Activated T-helper 17 cell treated with anti-CD3 and anti-CD28 coated beads, Interleukin-2, amount 50 U/mL, for 72 hours (primary cell): Measurements from ENCODE around the gene CTU1. TPM values are rescaled to one million over a fixed set of nuclear protein-coding genes. Genes with fewer than 3 reads are reported as not detected.

ENCODE experiments used
- ATAC-seq: fragments of 150-1000 bp; cut with Tn5 transposase; replicated peaks from 2 replicates; pipeline ENCODE4 v1.10.0; 2021; ENCODE audit warnings: mild to moderate bottlenecking, moderate library complexity
- H3K27ac Mint-ChIP-seq: one replicate; pipeline ENCODE4 v1.8.0; 2022; ENCODE audit warnings: mixed read lengths
- H3K27me3 Mint-ChIP-seq: one replicate; pipeline ENCODE4 v1.8.0; 2022; ENCODE audit warnings: mixed read lengths
- H3K36me3 Mint-ChIP-seq: one replicate; pipeline ENCODE4 v1.8.0; 2022; ENCODE audit warnings: low read depth, mild to moderate bottlenecking, mixed read lengths
- H3K4me1 Mint-ChIP-seq: one replicate; pipeline ENCODE4 v1.8.0; 2022; ENCODE audit warnings: mixed read lengths
- H3K4me3 Mint-ChIP-seq: one replicate; pipeline ENCODE4 v1.8.0; 2022; ENCODE audit warnings: mild to moderate bottlenecking, mixed read lengths
- H3K9me3 Mint-ChIP-seq: one replicate; pipeline ENCODE4 v1.8.0; 2022; ENCODE audit warnings: mixed read lengths
- total RNA-seq, 2 donors: library from RNA; stranded (reverse); gene quantifications; one replicate each; pipeline ENCODE4 v1.2.3, GENCODE V29; 2022

CTU1 gene
- total RNA-seq, 2 donors from 2014 or later, result 7.0 to 9.7 TPM

- Mint-ChIP-seq H3K27me3 (no peaks in the 10 kb centered on the region), H3K9me3 (peaks cover 3% of the 10 kb centered on the region), H3K4me3 (peak overlapping the region; percentile 63), H3K27ac (peak overlapping the region; percentile 70), H3K4me1 (peaks cover 19% of the 10 kb centered on the region), H3K36me3 (no peaks in the 10 kb centered on the region)
- no peak for ATAC-seq
Measured at GRCh38 chr19:51124216-51124615, 16.0 kb upstream of the CTU1 start.

- H3K4me3 Mint-ChIP-seq, result peak overlapping the region; percentile 63
- H3K4me1 Mint-ChIP-seq, result peaks cover 18% of the 10 kb centered on the region
- H3K27ac Mint-ChIP-seq, result peak overlapping the region; percentile 70
- H3K36me3 Mint-ChIP-seq, result no peaks in the 10 kb centered on the region
- peaks cover 3% of the 10 kb centered on the region for H3K9me3 Mint-ChIP-seq
- no peaks in the 10 kb centered on the region for H3K27me3 Mint-ChIP-seq
- no peak for ATAC-seq
Measured at GRCh38 chr19:51123802-51124201, 15.6 kb upstream of the CTU1 start.

- Mint-ChIP-seq H3K27ac (peak overlapping the region; percentile 70), H3K36me3 (no peaks in the 10 kb centered on the region), H3K27me3 (no peaks in the 10 kb centered on the region), H3K4me3 (peak overlapping the region; percentile 63), H3K9me3 (peaks cover 3% of the 10 kb centered on the region), H3K4me1 (peaks cover 14% of the 10 kb centered on the region)
- peak; percentile 69 for ATAC-seq
Measured at GRCh38 chr19:51123381-51123800, 15.2 kb upstream of the CTU1 start.

- Mint-ChIP-seq H3K36me3 (no peaks in the 10 kb centered on the region), H3K4me3 (no peak overlapping the region), H3K27me3 (no peaks in the 10 kb centered on the region), H3K4me1 (peaks cover 13% of the 10 kb centered on the region), H3K27ac (no peak overlapping the region), H3K9me3 (peaks cover 3% of the 10 kb centered on the region)
- peak; percentile 53 for ATAC-seq
Measured at GRCh38 chr19:51122112-51122981, 14.1 kb upstream of the CTU1 start.

GRCh38 chr19:51121257-51121656 is 13.0 kb upstream of the CTU1 start:
- Mint-ChIP-seq H3K4me3 (no peak overlapping the region), H3K27ac (no peak overlapping the region), H3K9me3 (peaks cover 3% of the 10 kb centered on the region), H3K4me1 (peaks cover 14% of the 10 kb centered on the region), H3K36me3 (no peaks in the 10 kb centered on the region), H3K27me3 (no peaks in the 10 kb centered on the region)
- no peak for ATAC-seq

- Mint-ChIP-seq H3K27me3 (no peaks in the 10 kb centered on the region), H3K4me1 (peaks cover 18% of the 10 kb centered on the region), H3K4me3 (no peak overlapping the region), H3K36me3 (no peaks in the 10 kb centered on the region), H3K9me3 (peaks cover 3% of the 10 kb centered on the region), H3K27ac (no peak overlapping the region)
- ATAC-seq, result no peak
Measured at GRCh38 chr19:51120160-51120559, 12.0 kb upstream of the CTU1 start.

DNA sequence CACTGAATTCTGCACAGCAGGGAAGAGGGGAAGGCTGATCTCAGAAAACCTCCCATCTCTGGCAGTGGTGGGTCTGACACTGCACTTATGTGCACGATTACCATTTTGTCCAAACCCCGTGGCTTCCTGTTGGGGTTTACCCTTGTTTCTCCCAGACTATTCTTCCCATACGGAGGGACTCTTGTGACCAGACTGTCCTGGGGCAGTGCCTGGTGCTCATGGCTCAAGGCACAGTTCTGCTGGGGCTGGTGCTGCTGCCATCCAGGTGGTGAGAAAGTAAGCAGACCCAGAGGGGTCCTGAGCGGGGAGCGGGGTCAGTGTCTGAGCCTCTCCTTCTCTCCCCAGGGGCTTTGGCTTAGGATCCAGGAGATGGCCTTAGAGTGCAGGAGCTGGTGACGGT is 11.4 kb upstream of the CTU1 start:
- Mint-ChIP-seq H3K4me3 (no peak overlapping the region), H3K27me3 (no peaks in the 10 kb centered on the region), H3K9me3 (peaks cover 3% of the 10 kb centered on the region), H3K36me3 (no peaks in the 10 kb centered on the region), H3K4me1 (peaks cover 18% of the 10 kb centered on the region), H3K27ac (no peak overlapping the region)
- no peak for ATAC-seq

DNA sequence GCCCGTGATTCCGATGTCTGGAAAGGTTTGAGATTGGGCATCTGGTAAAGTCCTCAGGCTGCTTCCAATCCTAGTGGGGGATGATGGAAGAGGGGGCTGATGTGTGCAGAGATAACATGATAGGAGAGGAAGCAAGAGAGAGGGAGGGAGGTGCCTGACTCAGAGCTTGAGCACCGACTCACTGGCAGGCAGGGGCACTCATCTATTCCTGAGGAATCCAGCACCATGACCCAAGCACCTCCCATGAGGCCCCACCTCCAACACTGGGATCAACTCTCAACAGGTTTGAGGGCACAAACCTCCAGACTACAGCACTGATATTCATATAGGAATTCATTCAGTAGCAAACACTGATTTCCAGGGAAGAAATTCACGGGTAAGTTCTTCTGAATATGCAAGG is 10.9 kb upstream of the CTU1 start:
- H3K27me3 Mint-ChIP-seq, result no peaks in the 10 kb centered on the region

GRCh38 chr19:51116736-51117286 is 8.6 kb upstream of the CTU1 start:
- Mint-ChIP-seq H3K4me3 (peak overlapping the region; percentile 42), H3K9me3 (peaks cover 3% of the 10 kb centered on the region), H3K27ac (no peak overlapping the region), H3K27me3 (no peaks in the 10 kb centered on the region), H3K4me1 (peaks cover 5% of the 10 kb centered on the region), H3K36me3 (no peaks in the 10 kb centered on the region)
- ATAC-seq, result peak; percentile 38

More for the DNA sequence above, 10.9 kb upstream of the CTU1 start:
- Mint-ChIP-seq H3K27ac (no peak overlapping the region), H3K4me1 (peaks cover 15% of the 10 kb centered on the region), H3K36me3 (no peaks in the 10 kb centered on the region), H3K4me3 (no peak overlapping the region), H3K9me3 (peaks cover 3% of the 10 kb centered on the region)
- ATAC-seq, result no peak

DNA sequence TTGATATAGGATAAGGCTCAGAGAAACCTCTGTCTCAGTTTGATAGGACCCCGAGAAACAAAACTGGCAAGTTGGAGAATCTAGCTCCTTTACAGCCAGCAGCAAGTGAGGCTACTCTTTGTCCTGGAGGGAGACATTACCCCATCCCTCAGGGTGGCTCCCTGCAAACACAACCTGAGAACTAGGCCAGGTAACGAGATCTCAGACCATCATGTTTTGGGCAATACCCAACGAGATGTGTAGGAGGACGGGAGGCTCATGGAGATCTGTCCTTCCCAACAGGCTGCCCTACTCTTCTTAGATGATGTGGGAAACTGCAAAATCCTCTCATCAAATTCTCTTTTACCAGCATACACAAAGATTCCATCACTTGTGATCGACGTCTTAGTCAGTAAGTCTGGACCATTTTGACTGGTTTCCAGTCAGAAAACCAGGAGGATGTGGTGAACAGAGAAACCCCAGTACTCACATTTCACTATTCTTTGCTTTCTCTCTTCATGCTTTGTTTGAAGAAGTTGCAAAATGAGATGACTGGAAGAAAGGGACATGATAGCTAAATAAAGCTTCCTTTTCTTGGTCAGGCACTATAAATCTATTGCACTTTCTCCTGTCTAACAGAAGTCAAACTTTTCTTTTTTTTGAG is 6.0 kb upstream of the CTU1 start:
- no peaks in the 10 kb centered on the region for H3K36me3 Mint-ChIP-seq
- no peaks in the 10 kb centered on the region for H3K9me3 Mint-ChIP-seq
- ATAC-seq, result peak; percentile 92
- H3K4me1 Mint-ChIP-seq, result peaks cover 5% of the 10 kb centered on the region
- no peak overlapping the region for H3K27ac Mint-ChIP-seq
- no peaks in the 10 kb centered on the region for H3K27me3 Mint-ChIP-seq
- H3K4me3 Mint-ChIP-seq, result no peak overlapping the region

- Mint-ChIP-seq H3K27me3 (no peaks in the 10 kb centered on the region), H3K4me3 (no peak overlapping the region), H3K4me1 (peaks cover 10% of the 10 kb centered on the region), H3K27ac (no peak overlapping the region), H3K36me3 (peaks cover 8% of the 10 kb centered on the region), H3K9me3 (no peaks in the 10 kb centered on the region)
- ATAC-seq, result no peak
Measured at GRCh38 chr19:51111606-51112005, 3.4 kb upstream of the CTU1 start.

DNA sequence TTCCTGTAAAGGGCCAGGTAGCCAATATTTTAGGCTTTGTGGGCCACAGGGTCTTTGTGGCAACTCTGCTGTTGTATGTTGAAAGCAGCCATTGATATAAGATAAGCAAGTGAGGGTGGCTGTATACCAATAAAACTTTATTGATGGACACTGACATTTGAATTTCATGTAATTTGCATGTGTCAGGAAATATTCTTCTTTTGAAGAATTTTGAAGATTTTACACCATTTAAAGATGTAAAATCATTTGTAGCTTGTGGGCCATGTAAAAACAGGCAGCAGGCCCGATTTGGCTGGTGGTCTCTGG is 2.4 kb upstream of the CTU1 start:
- no peak overlapping the region for H3K4me3 Mint-ChIP-seq
- no peak overlapping the region for H3K27ac Mint-ChIP-seq
- H3K4me1 Mint-ChIP-seq, result peaks cover 11% of the 10 kb centered on the region
- no peaks in the 10 kb centered on the region for H3K9me3 Mint-ChIP-seq
- no peaks in the 10 kb centered on the region for H3K27me3 Mint-ChIP-seq
- H3K36me3 Mint-ChIP-seq, result peaks cover 15% of the 10 kb centered on the region
- no peak for ATAC-seq

DNA sequence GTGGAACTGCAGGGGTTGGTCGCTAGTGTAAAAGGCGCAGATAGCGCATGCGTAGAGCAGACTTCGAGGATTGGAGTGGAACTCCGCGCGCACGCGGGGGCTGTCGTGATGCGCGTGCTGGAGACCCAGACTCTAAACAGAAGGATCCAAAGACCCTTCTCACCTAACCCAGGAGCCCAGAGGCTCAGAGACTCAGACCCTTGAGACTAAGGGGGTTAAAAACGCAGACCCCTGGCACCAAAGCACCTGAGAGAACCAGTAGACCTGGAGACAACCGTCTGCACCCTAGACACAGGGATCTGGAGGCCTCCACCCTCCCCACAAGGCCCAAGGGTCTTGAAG is 567 bp upstream of the CTU1 start:
- H3K4me3 Mint-ChIP-seq, result peak overlapping the region; percentile 99
- ATAC-seq, result peak; percentile 30
- peaks cover 30% of the 10 kb centered on the region for H3K36me3 Mint-ChIP-seq

DNA sequence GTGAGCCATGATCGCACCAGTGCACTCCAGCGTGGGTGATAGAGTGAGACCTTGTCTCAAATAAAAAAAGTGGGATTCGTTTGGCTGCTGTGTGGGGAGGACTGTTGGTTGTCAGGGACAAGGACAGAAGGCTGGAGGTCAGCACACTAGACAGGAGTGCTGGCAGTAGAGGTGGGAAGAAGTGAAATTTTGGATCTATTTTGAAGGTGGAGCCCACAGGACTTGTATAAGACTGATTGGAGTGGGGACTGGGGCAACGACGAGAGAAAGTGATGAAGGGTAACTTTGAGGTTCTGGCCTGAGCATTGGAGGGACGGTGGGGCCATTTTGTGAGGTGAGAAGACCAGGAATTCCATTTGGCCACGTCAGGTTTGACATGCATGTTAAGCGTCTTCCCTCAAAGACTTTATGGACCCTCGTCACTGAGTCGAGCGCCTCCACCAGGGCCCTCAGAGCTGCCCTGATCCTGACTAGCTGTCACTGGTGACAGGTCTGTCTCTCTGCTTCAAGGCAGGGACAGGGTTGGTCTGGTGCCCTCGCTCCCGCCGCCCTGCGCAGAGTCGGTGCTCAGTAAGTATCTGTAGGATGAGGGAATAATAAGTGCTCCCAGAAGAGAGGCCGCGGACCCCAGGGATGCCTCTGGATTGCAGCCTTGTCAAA is 673 bp downstream of the CTU1 start:
- Mint-ChIP-seq H3K36me3 (peaks cover 42% of the 10 kb centered on the region), H3K27ac (peak overlapping the region; percentile 99), H3K4me3 (peak overlapping the region; percentile 99), H3K27me3 (no peaks in the 10 kb centered on the region), H3K4me1 (peaks cover 26% of the 10 kb centered on the region), H3K9me3 (no peaks in the 10 kb centered on the region)
- ATAC-seq, result no peak

More for the DNA sequence above, 567 bp upstream of the CTU1 start:
- H3K9me3 Mint-ChIP-seq, result no peaks in the 10 kb centered on the region
- H3K27me3 Mint-ChIP-seq, result no peaks in the 10 kb centered on the region
- H3K4me1 Mint-ChIP-seq, result peaks cover 22% of the 10 kb centered on the region
- peak overlapping the region; percentile 99 for H3K27ac Mint-ChIP-seq
